GM19043 (cell line): ENCODE results near the gene LOX.

Experiments
- ATAC-seq: cut with Tn5 transposase; IDR thresholded peaks from one replicate; pipeline ENCODE4 v1.9.1; 2021; ENCODE audit warnings: low read depth; ENCODE audit not compliant: unreplicated experiment

The LOX gene

DNA sequence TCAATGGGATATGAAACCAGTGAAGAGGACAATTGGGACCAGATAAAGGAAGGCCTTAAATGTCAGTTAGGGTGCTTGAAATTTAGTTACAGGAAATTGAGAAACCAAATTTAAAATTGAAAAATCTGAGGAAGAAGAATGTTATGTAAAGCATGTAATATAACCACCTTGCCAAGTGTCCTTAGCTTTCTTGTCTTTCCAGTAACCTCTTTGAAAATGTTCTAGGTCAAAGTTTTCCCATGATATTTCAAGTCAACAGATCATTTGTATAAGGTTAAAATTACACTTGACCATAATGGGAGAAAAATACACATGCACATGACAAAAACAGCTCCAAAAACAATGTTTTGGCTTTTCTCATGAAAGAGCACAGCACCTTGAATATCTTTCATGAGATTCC lies 21.1 kb downstream of the LOX start:
- ATAC-seq, result no peak

GRCh38 chr5:122054266-122054665 lies 23.8 kb downstream of the LOX start:
- no peak for ATAC-seq

- ATAC-seq, result no peak
These were observed 24.6 kb downstream of the LOX start for GRCh38 chr5:122053181-122054109.

DNA sequence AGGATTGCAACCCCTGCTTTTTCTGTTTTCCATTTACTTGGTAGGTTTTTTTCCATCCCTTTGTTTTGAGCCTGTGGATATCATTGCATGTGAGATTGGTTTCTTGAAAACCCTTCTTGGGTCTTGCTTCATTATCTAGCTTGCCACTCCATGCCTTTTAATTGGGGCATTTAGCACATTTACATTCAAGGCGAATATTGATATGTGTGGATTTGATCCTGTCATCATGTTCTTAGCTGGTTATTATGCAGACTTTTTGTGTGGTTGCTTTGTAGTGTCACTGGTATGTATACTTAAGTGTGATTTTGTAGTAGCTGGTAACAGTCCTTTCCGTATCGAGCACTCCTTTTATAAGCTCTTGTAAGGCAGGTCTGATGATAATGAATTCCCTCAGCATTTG lies 26.5 kb downstream of the LOX start:
- ATAC-seq, result no peak

- no peak for ATAC-seq
These were observed 27.1 kb downstream of the LOX start for GRCh38 chr5:122050959-122051358.

GRCh38 chr5:122040636-122041302 lies 37.3 kb downstream of the LOX start:
- ATAC-seq, result no peak

GRCh38 chr5:122036326-122036725 lies 41.7 kb downstream of the LOX start:
- ATAC-seq, result no peak

DNA sequence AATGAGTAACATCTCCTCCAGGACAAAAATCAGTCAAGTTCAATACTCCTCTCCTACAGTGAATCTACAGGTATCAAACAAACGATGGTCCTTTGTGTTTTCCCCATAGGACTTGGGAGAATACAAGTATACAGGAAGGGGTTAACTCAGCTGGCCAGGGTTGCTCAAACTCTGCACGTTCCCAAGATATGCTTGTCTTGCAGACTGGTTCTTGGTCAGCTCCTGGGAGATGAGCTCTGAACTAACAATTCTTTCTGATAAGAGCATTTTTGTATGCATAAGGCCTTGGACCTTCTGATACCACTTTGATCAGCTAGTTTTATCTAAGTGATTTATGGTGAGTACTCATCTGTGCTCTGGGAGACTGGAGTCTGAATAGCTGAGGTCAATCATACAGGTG lies 42.1 kb downstream of the LOX start:
- no peak for ATAC-seq

DNA sequence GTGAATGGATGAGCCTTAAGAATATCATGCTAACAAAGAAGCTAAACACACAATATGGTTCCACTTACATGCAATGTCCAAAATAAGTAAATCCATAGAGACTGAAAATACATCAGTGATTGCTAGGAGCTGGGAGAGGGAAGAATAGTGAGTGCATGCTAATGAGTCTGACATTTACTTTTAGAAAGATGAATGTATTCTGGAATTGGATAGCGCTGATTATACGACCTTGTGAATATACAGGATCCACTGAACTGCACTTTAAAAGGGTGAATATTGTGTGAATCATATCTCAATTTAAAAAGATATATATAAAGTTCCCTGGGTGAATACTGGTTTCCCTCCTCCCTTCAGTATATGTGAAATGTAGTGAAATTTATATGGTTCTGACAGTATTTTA lies 46.2 kb downstream of the LOX start:
- no peak for ATAC-seq

DNA sequence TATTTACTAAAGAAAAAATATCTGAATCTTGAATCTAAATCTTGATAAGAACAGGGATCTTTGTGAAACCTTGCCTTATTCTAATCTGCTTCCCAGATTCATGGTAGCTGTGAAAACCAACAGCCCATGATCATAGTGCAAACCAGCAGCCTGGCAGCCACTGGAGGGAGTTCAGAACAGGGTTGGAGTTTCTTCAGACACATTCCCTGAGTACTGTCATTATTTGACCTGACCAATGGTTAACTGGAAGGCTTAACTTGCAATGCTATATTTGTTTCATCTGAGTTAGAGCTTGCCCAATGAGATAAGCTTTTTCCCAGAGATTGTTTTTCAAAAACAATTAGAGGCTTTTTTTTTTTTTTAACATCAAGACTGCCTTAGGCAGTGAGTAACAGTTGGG lies 47.8 kb downstream of the LOX start:
- no peak for ATAC-seq

DNA sequence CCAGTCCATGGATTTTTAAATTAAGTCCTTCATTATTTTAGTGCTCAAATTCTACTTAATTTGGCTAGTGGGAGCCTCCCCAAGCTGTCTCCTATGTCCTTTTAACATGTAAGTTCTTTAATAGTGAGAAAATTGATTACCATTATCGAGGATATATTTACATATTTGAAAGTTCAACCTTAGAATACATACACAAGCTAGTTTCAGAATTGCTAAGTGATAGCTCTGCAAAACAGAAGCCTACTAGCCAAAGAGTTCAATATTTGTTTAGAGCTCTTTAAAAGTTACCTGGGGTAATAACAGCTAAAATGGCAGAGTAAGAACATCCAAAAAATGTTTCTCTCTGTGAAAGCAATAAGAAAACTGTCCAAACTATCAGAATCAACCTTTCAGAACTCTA lies 48.2 kb downstream of the LOX start:
- ATAC-seq, result no peak

- ATAC-seq, result no peak
These were observed 55.1 kb downstream of the LOX start for GRCh38 chr5:122022966-122023365.

- no peak for ATAC-seq
These were observed 58.0 kb downstream of the LOX start for GRCh38 chr5:122019919-122020590.

GRCh38 chr5:122015471-122015870 lies 62.6 kb downstream of the LOX start:
- no peak for ATAC-seq

DNA sequence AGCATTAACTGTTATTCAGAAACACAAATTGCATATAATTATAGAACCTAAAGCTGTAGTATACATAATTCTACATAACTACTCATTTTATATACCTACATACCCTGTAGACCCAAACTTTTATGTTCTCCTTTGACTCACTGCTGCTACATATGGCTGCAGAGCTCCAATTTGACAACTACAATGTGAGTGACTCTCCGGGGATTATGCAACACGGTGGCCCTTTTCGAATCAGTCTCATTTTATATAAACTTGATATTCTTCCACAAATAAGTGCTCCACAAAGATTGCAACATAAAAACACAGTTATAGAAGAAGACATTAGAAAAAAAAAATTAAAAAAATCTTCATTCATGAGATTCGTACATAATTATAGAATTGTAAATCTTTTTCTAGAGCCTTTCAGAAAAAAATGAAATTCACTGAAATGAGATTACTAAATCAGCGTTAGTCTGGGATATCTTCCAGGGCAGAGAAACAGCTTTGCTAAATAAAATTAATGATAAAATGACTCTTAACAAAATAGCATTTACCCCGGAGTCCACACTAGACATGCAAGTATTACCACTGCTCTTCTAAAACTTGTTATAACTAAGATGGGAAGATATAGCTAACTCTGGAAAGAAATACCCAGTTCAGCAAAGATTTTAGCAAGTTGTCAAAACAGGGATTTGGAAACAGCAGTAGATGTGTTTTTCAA lies 63.7 kb downstream of the LOX start:
- no peak for ATAC-seq
